Mesendoderm (in vitro differentiated cells): Measurements from ENCODE around the gene CCM2L. TPM values are rescaled to one million over a fixed set of nuclear protein-coding genes. Genes with fewer than 3 reads are reported as not detected.

Experiments used
- DNase-seq: peaks from one replicate; pipeline ENCODE4 v3.0.0; 2013
- H2AK5ac ChIP-seq: 2 replicates; pipeline ENCODE4 v1.6.1; 2013; ENCODE audit warnings: low read length, inconsistent platforms
- H2BK120ac ChIP-seq: 2 replicates; pipeline ENCODE4 v1.6.1; 2013; ENCODE audit warnings: low read depth, mild to moderate bottlenecking, low read length, moderate library complexity, mixed read lengths
- H2BK15ac ChIP-seq: replicated peaks from 2 replicates; pipeline ENCODE4 v1.6.1; 2013; ENCODE audit warnings: low read depth, mild to moderate bottlenecking, moderate library complexity
- H2BK5ac ChIP-seq: 2 replicates; pipeline ENCODE4 v1.6.1; 2013; ENCODE audit warnings: low read length, inconsistent platforms
- H3K18ac ChIP-seq: 2 replicates; pipeline ENCODE4 v1.6.1; 2013; ENCODE audit warnings: mild to moderate bottlenecking, low read length, mixed read lengths
- H3K23ac ChIP-seq: one replicate; pipeline ENCODE4 v1.6.1; 2013; ENCODE audit warnings: low read length
- H3K27ac ChIP-seq: 2 replicates; pipeline ENCODE4 v1.5.1; 2013; ENCODE audit warnings: low read depth, mild to moderate bottlenecking, inconsistent platforms, low read length, moderate library complexity
- H3K27me3 ChIP-seq: 2 replicates; pipeline ENCODE4 v1.6.1; 2013; ENCODE audit warnings: low read length, control low read depth, mild to moderate bottlenecking, inconsistent platforms; ENCODE audit not compliant: insufficient read depth, poor library complexity
- H3K36me3 ChIP-seq: 2 replicates; pipeline ENCODE4 v1.6.1; 2013; ENCODE audit warnings: low read length, inconsistent platforms; ENCODE audit not compliant: control insufficient read depth, insufficient read depth
- H3K4ac ChIP-seq: one replicate; pipeline ENCODE4 v1.6.1; 2013; ENCODE audit warnings: low read depth, mild to moderate bottlenecking, low read length, moderate library complexity
- H3K4me1 ChIP-seq: 2 replicates; pipeline ENCODE4 v1.6.1; 2013; ENCODE audit warnings: low read depth, low read length, inconsistent platforms; ENCODE audit not compliant: control insufficient read depth
- H3K4me2 ChIP-seq: 2 replicates; pipeline ENCODE4 v1.6.1; 2013; ENCODE audit warnings: low read length
- H3K4me3 ChIP-seq: 2 replicates; pipeline ENCODE4 v1.5.1; 2013; ENCODE audit warnings: mild to moderate bottlenecking, low read length
- H3K56ac ChIP-seq: one replicate; pipeline ENCODE4 v1.6.1; 2013; ENCODE audit warnings: low read length
- H3K79me1 ChIP-seq: 2 replicates; pipeline ENCODE4 v1.6.1; 2013; ENCODE audit warnings: low read length, inconsistent platforms
- H3K79me2 ChIP-seq: 2 replicates; pipeline ENCODE4 v1.6.1; 2013; ENCODE audit warnings: mild to moderate bottlenecking, low read length; ENCODE audit not compliant: control insufficient read depth, insufficient read depth
- H3K9ac ChIP-seq: 2 replicates; pipeline ENCODE4 v1.6.1; 2013; ENCODE audit warnings: low read length, inconsistent platforms
- H4K5ac ChIP-seq: one replicate; pipeline ENCODE4 v1.6.1; 2013; ENCODE audit warnings: low read length
- H4K8ac ChIP-seq: one replicate; pipeline ENCODE4 v1.6.1; 2013; ENCODE audit warnings: low read depth, mild to moderate bottlenecking, control low read depth, low read length, moderate library complexity
- WGBS: extraction: QIAGEN DNeasy Blood & Tissue Kit; methylation state at CpG from one replicate; pipeline ENCODE4 v1.1.7; 2013; ENCODE audit warnings: low lambda C conversion rate, missing lambda C conversion rate; ENCODE audit not compliant: insufficient coverage; ENCODE audit errors: extremely low coverage; 5-methylcytosine and 5-hydroxymethylcytosine counted together
- polyA plus RNA-seq, 2 experiments: library from polyadenylated mRNA; stranded (reverse); fragments of 200-250 nt; gene quantifications; one replicate each; pipeline ENCODE4 v1.2.3, GENCODE V29; 2013

Gene CCM2L
- 1.4 TPM for polyA plus RNA-seq (2013, experiment 1 of 2)
- 1.3 TPM for polyA plus RNA-seq (2013, experiment 2 of 2)

GRCh38 chr20:32010101-32010500 is at the start of gene CCM2L:
Gene CCM2L (plus strand): TSS chr20:32010438. CDS start chr20:32010455, 17 bp downstream.
- no peaks in the 10 kb centered on the region for H3K27me3 ChIP-seq
- peaks cover 10% of the 10 kb centered on the region for H3K4me1 ChIP-seq
- H2BK15ac ChIP-seq, result no peak within 1 kb of the TSS
- no peak within 1 kb of the TSS for H3K23ac ChIP-seq
- WGBS, result no CpG with 5 or more reads among the region's 2 CpGs
- no peak within 1 kb of the TSS for H4K8ac ChIP-seq
- H3K36me3 ChIP-seq, result no peaks in the 10 kb centered on the region
- no peak within 1 kb of the TSS for H3K4ac ChIP-seq
- H3K79me1 ChIP-seq, result no peaks in the 10 kb centered on the region
- no peak for DNase-seq
- no peak within 1 kb of the TSS for H3K4me2 ChIP-seq
- no peak within 1 kb of the TSS for H3K56ac ChIP-seq
- no peak within 1 kb of the TSS for H2BK120ac ChIP-seq
- no peak within 1 kb of the TSS for H4K5ac ChIP-seq
- no peaks in the 10 kb centered on the region for H3K79me2 ChIP-seq
- H3K4me3 ChIP-seq, result no peak within 1 kb of the TSS
- H3K18ac ChIP-seq, result no peak within 1 kb of the TSS
- H3K9ac ChIP-seq, result no peak within 1 kb of the TSS
- H2BK5ac ChIP-seq, result no peak within 1 kb of the TSS
- H3K27ac ChIP-seq, result no peak within 1 kb of the TSS
- no peak within 1 kb of the TSS for H2AK5ac ChIP-seq

GRCh38 chr20:31962761-31963160 is 47.5 kb upstream of the CCM2L start:
- no CpG with 5 or more reads among the region's 2 CpGs for WGBS
- no peak overlapping the region for H3K27ac ChIP-seq

GRCh38 chr20:31963889-31964288 is 46.3 kb upstream of the CCM2L start:
- Histone ChIP-seq H3K4ac (no peak overlapping the region), H3K36me3 (no peaks in the 10 kb centered on the region), H3K27me3 (peaks cover under 1% of the 10 kb centered on the region), H2BK15ac (no peak overlapping the region), H3K56ac (no peak overlapping the region), H3K27ac (no peak overlapping the region), H3K4me1 (no peaks in the 10 kb centered on the region), H3K4me2 (no peak overlapping the region), H2BK5ac (no peak overlapping the region), H2AK5ac (no peak overlapping the region), H3K9ac (no peak overlapping the region), H4K8ac (no peak overlapping the region), H3K18ac (no peak overlapping the region), H2BK120ac (no peak overlapping the region), H3K4me3 (no peak overlapping the region), H4K5ac (no peak overlapping the region), H3K23ac (no peak overlapping the region), H3K79me2 (no peaks in the 10 kb centered on the region), H3K79me1 (no peaks in the 10 kb centered on the region)
- DNase-seq, result no peak
- WGBS, result no CpG with 5 or more reads among the region's 6 CpGs

More at GRCh38 chr20:31962761-31963160, 47.5 kb upstream of the CCM2L start:
- no peak overlapping the region for H3K56ac ChIP-seq
- no peak overlapping the region for H2BK120ac ChIP-seq
- no peak overlapping the region for H2BK15ac ChIP-seq
- H3K18ac ChIP-seq, result no peak overlapping the region
- H3K27me3 ChIP-seq, result no peaks in the 10 kb centered on the region
- no peaks in the 10 kb centered on the region for H3K36me3 ChIP-seq
- no peak overlapping the region for H4K5ac ChIP-seq
- no peak overlapping the region for H4K8ac ChIP-seq
- H3K23ac ChIP-seq, result no peak overlapping the region
- no peak overlapping the region for H3K4me2 ChIP-seq
- no peak overlapping the region for H2AK5ac ChIP-seq
- H3K9ac ChIP-seq, result no peak overlapping the region
- H3K4me3 ChIP-seq, result no peak overlapping the region
- no peaks in the 10 kb centered on the region for H3K79me2 ChIP-seq
- no peaks in the 10 kb centered on the region for H3K79me1 ChIP-seq
- no peaks in the 10 kb centered on the region for H3K4me1 ChIP-seq
- no peak overlapping the region for H3K4ac ChIP-seq
- no peak for DNase-seq
- H2BK5ac ChIP-seq, result no peak overlapping the region

GRCh38 chr20:31966991-31967655 is 43.1 kb upstream of the CCM2L start:
- no CpG with 5 or more reads among the region's 5 CpGs for WGBS
- Histone ChIP-seq H2BK5ac (no peak overlapping the region), H3K4me2 (peak overlapping the region; percentile 2)

GRCh38 chr20:31967830-31968249 is 42.4 kb upstream of the CCM2L start, which contains the start of gene XKR7:
Gene XKR7 (plus strand): TSS chr20:31968151. CDS start chr20:31968176, 25 bp downstream.
- no peak within 1 kb of the TSS for H3K27ac ChIP-seq
- peak; percentile 22 for DNase-seq

More at GRCh38 chr20:31966991-31967655, 43.1 kb upstream of the CCM2L start:
- Histone ChIP-seq H3K18ac (no peak overlapping the region), H4K5ac (no peak overlapping the region), H3K4me1 (no peaks in the 10 kb centered on the region), H3K27ac (no peak overlapping the region), H3K36me3 (no peaks in the 10 kb centered on the region), H3K79me2 (no peaks in the 10 kb centered on the region), H3K79me1 (no peaks in the 10 kb centered on the region), H3K27me3 (peaks cover 3% of the 10 kb centered on the region), H3K56ac (no peak overlapping the region), H3K4me3 (no peak overlapping the region), H2BK120ac (no peak overlapping the region), H2BK15ac (no peak overlapping the region), H2AK5ac (no peak overlapping the region), H3K9ac (no peak overlapping the region), H4K8ac (no peak overlapping the region), H3K4ac (no peak overlapping the region), H3K23ac (no peak overlapping the region)
- DNase-seq, result peak; percentile 22

More at GRCh38 chr20:31967830-31968249, 42.4 kb upstream of the CCM2L start, which contains the start of gene XKR7:
- no peak within 1 kb of the TSS for H2BK15ac ChIP-seq
- no peak within 1 kb of the TSS for H2AK5ac ChIP-seq
- peak within 1 kb of the TSS; percentile 76 for H3K4me2 ChIP-seq
- H3K4me3 ChIP-seq, result peak within 1 kb of the TSS; percentile 35
- H3K4ac ChIP-seq, result no peak within 1 kb of the TSS
- no CpG with 5 or more reads among the region's 38 CpGs for WGBS
- H3K36me3 ChIP-seq, result no peaks in the 10 kb centered on the region
- H4K5ac ChIP-seq, result no peak within 1 kb of the TSS
- H3K79me1 ChIP-seq, result no peaks in the 10 kb centered on the region
- peak within 1 kb of the TSS; percentile 37 for H3K56ac ChIP-seq
- H3K18ac ChIP-seq, result no peak within 1 kb of the TSS
- H3K4me1 ChIP-seq, result no peaks in the 10 kb centered on the region
- no peak within 1 kb of the TSS for H2BK5ac ChIP-seq
- H2BK120ac ChIP-seq, result no peak within 1 kb of the TSS
- no peaks in the 10 kb centered on the region for H3K79me2 ChIP-seq
- H3K23ac ChIP-seq, result no peak within 1 kb of the TSS
- H3K9ac ChIP-seq, result no peak within 1 kb of the TSS
- peaks cover 3% of the 10 kb centered on the region for H3K27me3 ChIP-seq
- no peak within 1 kb of the TSS for H4K8ac ChIP-seq
